GM23338 (cell line): ENCODE measurements around the gene SLC66A2. TPM values are rescaled to one million over a fixed set of nuclear protein-coding genes. Genes with fewer than 3 reads are reported as not detected.

Experiments used
- ATAC-seq: fragments of 200-7000 bp; cut with Tn5 transposase; 3 replicates; pipeline ENCODE4 v1.9.1; 2020
- DNase-seq: peaks from one replicate; pipeline ENCODE4 v3.0.0-alpha.2; 2015; ENCODE audit warnings: low spot score
- H2AFZ ChIP-seq: fragments of 200-600 bp; sonication (generic); 2 replicates; pipeline ENCODE4 v1.8.0; 2016; ENCODE audit warnings: antibody characterized with exemption, mild to moderate bottlenecking, moderate library complexity
- H3F3A ChIP-seq: fragments of 200-600 bp; sonication (generic); replicated peaks from 2 replicates; pipeline ENCODE4 v1.8.0; 2017; ENCODE audit warnings: antibody characterized with exemption, mixed run types, low read depth
- H3K27ac ChIP-seq: fragments of 200-600 bp; sonication (generic); 2 replicates; pipeline ENCODE4 v1.6.1; 2016; ENCODE audit warnings: low read depth
- H3K27me3 ChIP-seq: fragments of 200-600 bp; sonication (generic); 2 replicates; pipeline ENCODE4 v1.8.0; 2016; ENCODE audit warnings: mild to moderate bottlenecking, mixed run types, moderate library complexity; ENCODE audit not compliant: insufficient read depth
- H3K36me3 ChIP-seq: fragments of 200-600 bp; sonication (generic); 2 replicates; pipeline ENCODE4 v1.8.0; 2016; ENCODE audit warnings: mild to moderate bottlenecking; ENCODE audit not compliant: insufficient read depth
- H3K4me1 ChIP-seq: fragments of 200-600 bp; sonication (generic); 2 replicates; pipeline ENCODE4 v1.8.0; 2016; ENCODE audit warnings: mild to moderate bottlenecking, moderate library complexity; ENCODE audit not compliant: insufficient read depth
- H3K4me2 ChIP-seq: fragments of 200-600 bp; sonication (generic); 2 replicates; pipeline ENCODE4 v1.7.1; 2017; ENCODE audit warnings: mixed run types
- H3K4me3 ChIP-seq: fragments of 200-600 bp; sonication (generic); 2 replicates; pipeline ENCODE4 v1.6.1; 2016; ENCODE audit warnings: mixed run types
- H3K79me2 ChIP-seq: fragments of 200-600 bp; sonication (generic); replicated peaks from 2 replicates; pipeline ENCODE4 v1.8.0; 2017; ENCODE audit warnings: mild to moderate bottlenecking; ENCODE audit not compliant: insufficient read depth
- H3K9me2 ChIP-seq: fragments of 200-600 bp; sonication (generic); 2 replicates; pipeline ENCODE4 v1.8.0; 2017; ENCODE audit not compliant: insufficient read depth
- H4K20me1 ChIP-seq: fragments of 200-600 bp; sonication (generic); replicated peaks from 2 replicates; pipeline ENCODE4 v1.8.0; 2017; ENCODE audit warnings: mild to moderate bottlenecking; ENCODE audit not compliant: insufficient read depth
- H3K27ac Mint-ChIP-seq: 2 replicates; pipeline ENCODE4 v1.8.0; 2020; ENCODE audit warnings: inconsistent platforms, mild to moderate bottlenecking, moderate library complexity, mixed read lengths
- H3K27me3 Mint-ChIP-seq: 3 replicates; pipeline ENCODE4 v1.8.0; 2022; ENCODE audit warnings: low read depth, mild to moderate bottlenecking, moderate library complexity, mixed read lengths, inconsistent platforms; ENCODE audit not compliant: insufficient read depth, poor library complexity
- H3K36me3 Mint-ChIP-seq: 3 replicates; pipeline ENCODE4 v1.8.0; 2021; ENCODE audit warnings: low read depth, mild to moderate bottlenecking, inconsistent platforms, moderate library complexity, mixed read lengths
- H3K4me1 Mint-ChIP-seq: 3 replicates; pipeline ENCODE4 v1.8.0; 2020; ENCODE audit warnings: mild to moderate bottlenecking, inconsistent platforms, mixed read lengths
- H3K4me3 Mint-ChIP-seq: 3 replicates; pipeline ENCODE4 v1.8.0; 2021; ENCODE audit warnings: moderate library complexity, mild to moderate bottlenecking, inconsistent platforms, mixed read lengths
- H3K9me3 Mint-ChIP-seq: 3 replicates; pipeline ENCODE4 v1.8.0; 2020; ENCODE audit warnings: moderate library complexity, mild to moderate bottlenecking, inconsistent platforms, mixed read lengths
- CREB1 ChIP-seq: fragments of 250-450 bp; sonication (Bioruptor Pico); IDR thresholded peaks from 2 replicates; pipeline ENCODE4 v1.5.0; 2020; ENCODE audit warnings: low read depth, mild to moderate bottlenecking, moderate library complexity
- CTCF ChIP-seq, 2 experiments: fragments of 200-600 bp in 1 of 2; sonication (generic) in 1 of 2; conservative IDR thresholded peaks; 2 replicates each; pipeline versions ENCODE4 v1.5.1 to v1.6.1; 2016 to 2017; ENCODE audit warnings: antibody characterized with exemption in 2 of 2, low read depth in 2 of 2, mild to moderate bottlenecking in 2 of 2, moderate library complexity in 1 of 2
- ETS1 ChIP-seq: IDR thresholded peaks from 2 replicates; pipeline ENCODE4 v1.6.1; 2016; ENCODE audit warnings: antibody characterized with exemption
- EZH2 ChIP-seq: fragments of 200-600 bp; sonication (generic); IDR thresholded peaks from one replicate; pipeline ENCODE4 v1.8.0; 2017; ENCODE audit warnings: antibody characterized with exemption, mild to moderate bottlenecking, low read depth; ENCODE audit not compliant: unreplicated experiment
- EZH2phosphoT487 ChIP-seq: fragments of 200-600 bp; sonication (generic); IDR thresholded peaks from one replicate; pipeline ENCODE4 v1.8.1; 2018; ENCODE audit warnings: antibody characterized with exemption; ENCODE audit not compliant: unreplicated experiment
- JUNB ChIP-seq: IDR thresholded peaks from one replicate; pipeline ENCODE4 v1.6.1; 2016; ENCODE audit warnings: antibody characterized with exemption; ENCODE audit not compliant: unreplicated experiment
- NANOG ChIP-seq: IDR thresholded peaks from 2 replicates; pipeline ENCODE4 v1.6.1; 2016; ENCODE audit warnings: antibody characterized with exemption, borderline replicate concordance
- POLR2AphosphoS5 ChIP-seq: IDR thresholded peaks from 2 replicates; pipeline ENCODE4 v1.6.1; 2016; ENCODE audit warnings: antibody characterized with exemption, low read depth
- REST ChIP-seq: IDR thresholded peaks from one replicate; pipeline ENCODE4 v1.6.1; 2018; ENCODE audit warnings: antibody characterized with exemption; ENCODE audit not compliant: unreplicated experiment
- STAT1 ChIP-seq: IDR thresholded peaks from one replicate; pipeline ENCODE4 v1.6.1; 2016; ENCODE audit warnings: antibody characterized with exemption; ENCODE audit not compliant: unreplicated experiment
- ZNF114 ChIP-seq: fragments of 250-450 bp; sonication (Bioruptor Pico); IDR thresholded peaks from 2 replicates; pipeline ENCODE4 v1.5.0; 2020; ENCODE audit warnings: mild to moderate bottlenecking, moderate library complexity
- ZNF331 ChIP-seq: fragments of 250-450 bp; sonication (Bioruptor Pico); IDR thresholded peaks from 2 replicates; pipeline ENCODE4 v1.5.0; 2020; ENCODE audit warnings: low read depth, mild to moderate bottlenecking, moderate library complexity
- ZNF462 ChIP-seq: fragments of 250-450 bp; sonication (Bioruptor Pico); IDR thresholded peaks from 2 replicates; pipeline ENCODE4 v1.5.0; 2020; ENCODE audit warnings: mild to moderate bottlenecking, moderate library complexity
- polyA plus RNA-seq: library from polyadenylated mRNA; unstranded; fragments of >200 nt; fragmentation: Nextera tagmentation; extraction: Ambion mirVana; gene quantifications from 2 replicates; pipeline ENCODE4 v1.2.1, GENCODE V29; 2016
- total RNA-seq: library from RNA; depleted of rRNA; stranded (reverse); fragments of >200 nt; shearing (Covaris generic); gene quantifications from 2 replicates; pipeline ENCODE4 v1.2.3, GENCODE V29; 2014

Gene SLC66A2
- total and polyA plus RNA-seq, 2 experiments from 2014 or later = 4.0 to 18.1 TPM

- TF ChIP-seq REST = no peak
- TF ChIP-seq ZNF462 (CRISPR knock-in tag) = no peak
- no peak for TF ChIP-seq EZH2phosphoT487
- no peak for TF ChIP-seq EZH2
- TF ChIP-seq POLR2AphosphoS5 = no peak
- no peak for TF ChIP-seq CTCF (conservative IDR thresholded peaks at IDR 0.05; ENCODE audit: low read depth in 2 of 2)
- TF ChIP-seq ZNF331 (CRISPR knock-in tag) = no peak
- TF ChIP-seq STAT1 = no peak
- no peak for TF ChIP-seq ETS1
- TF ChIP-seq NANOG = no peak
- no peak for TF ChIP-seq JUNB
- TF ChIP-seq CREB1 (CRISPR knock-in tag) = no peak
- TF ChIP-seq ZNF114 (CRISPR knock-in tag) = no peak
- ATAC-seq (no peak), DNase-seq (no peak)
- H4K20me1 ChIP-seq = no peaks in the 10 kb centered on the region; the same call in 1 of the 2 replicates
- H3K79me2 ChIP-seq = peaks cover 12% of the 10 kb centered on the region
- no peaks in the 10 kb centered on the region for H3K27me3 ChIP-seq
- peaks cover 13% of the 10 kb centered on the region for H3K4me1 Mint-ChIP-seq
- no peak overlapping the region for H3K27ac Mint-ChIP-seq
- peaks cover 4% of the 10 kb centered on the region for H3K27me3 Mint-ChIP-seq
- no peaks in the 10 kb centered on the region for H3F3A ChIP-seq
- peaks cover 4% of the 10 kb centered on the region; the same call in 1 of the 2 replicates for H3K36me3 ChIP-seq
- H2AFZ ChIP-seq = no peak overlapping the region
- H3K9me2 ChIP-seq = no peaks in the 10 kb centered on the region
- H3K27ac ChIP-seq = no peak overlapping the region
- H3K4me3 ChIP-seq = no peak overlapping the region
- peaks cover 25% of the 10 kb centered on the region for H3K36me3 Mint-ChIP-seq
- no peak overlapping the region for H3K4me2 ChIP-seq
- no peak overlapping the region for H3K4me3 Mint-ChIP-seq
- H3K4me1 ChIP-seq = 0 out of 2 replicates have a peak, but pooled peaks cover 3% of the 10 kb centered on the region
- H3K9me3 Mint-ChIP-seq = peaks cover 26% of the 10 kb centered on the region
These were observed 21.3 kb downstream of the SLC66A2 start for GRCh38 chr18:79930020-79930642.
